Neural cell (in vitro differentiated cells): ENCODE results near the gene DACH1. TPM values are rescaled to one million over a fixed set of nuclear protein-coding genes. Genes with fewer than 3 reads are reported as not detected.

Experiments
- H2AFZ ChIP-seq: fragments of 200-600, 300-800 bp; sonication (generic), shearing (Covaris generic); 2 replicates; pipeline ENCODE4 v1.6.0; 2014; ENCODE audit warnings: low read depth, mild to moderate bottlenecking, antibody characterized with exemption, low read length, moderate library complexity
- H3F3A ChIP-seq: fragments of 200-600 bp; shearing (Covaris generic); 2 replicates; pipeline ENCODE4 v1.6.1; 2016; ENCODE audit warnings: mild to moderate bottlenecking, moderate library complexity, mixed read lengths, antibody characterized with exemption, low read length; ENCODE audit not compliant: insufficient read depth, poor library complexity, severe bottlenecking
- H3K27ac ChIP-seq: fragments of 200-600, 300-800 bp; sonication (generic), shearing (Covaris generic); 2 replicates; pipeline ENCODE4 v1.5.1; 2014; ENCODE audit warnings: mild to moderate bottlenecking, low read length, moderate library complexity
- H3K27me3 ChIP-seq: fragments of 300-800, 200-600 bp; sonication (generic), shearing (Covaris generic); 2 replicates; pipeline ENCODE4 v1.6.0; 2014; ENCODE audit warnings: mild to moderate bottlenecking, low read depth, low read length, moderate library complexity; ENCODE audit not compliant: insufficient read depth
- H3K36me3 ChIP-seq: fragments of 300-800, 200-600 bp; sonication (generic), shearing (Covaris generic); 2 replicates; pipeline ENCODE4 v1.5.1; 2014; ENCODE audit warnings: mild to moderate bottlenecking, antibody characterized with exemption, low read length, moderate library complexity; ENCODE audit not compliant: insufficient read depth
- H3K4me2 ChIP-seq: fragments of 300-800, 200-600 bp; sonication (generic), shearing (Covaris generic); 2 replicates; pipeline ENCODE4 v1.6.0; 2014; ENCODE audit warnings: mild to moderate bottlenecking, low read length
- H3K4me3 ChIP-seq: fragments of 300-800, 200-600 bp; sonication (generic), shearing (Covaris generic); 2 replicates; pipeline ENCODE4 v1.5.1; 2014; ENCODE audit warnings: mild to moderate bottlenecking, low read length, moderate library complexity
- H3K79me2 ChIP-seq: fragments of 200-600 bp; shearing (Covaris generic); replicated peaks from 2 replicates; pipeline ENCODE4 v1.6.0; 2014; ENCODE audit warnings: mild to moderate bottlenecking, low read length, moderate library complexity; ENCODE audit not compliant: insufficient read depth
- H3K9ac ChIP-seq: fragments of 300-800, 200-600 bp; sonication (generic), shearing (Covaris generic); 2 replicates; pipeline ENCODE4 v1.6.1; 2016; ENCODE audit warnings: mild to moderate bottlenecking, low read length, mixed read lengths
- H3K9me2 ChIP-seq: fragments of 200-600 bp; shearing (Covaris generic); 2 replicates; pipeline ENCODE4 v1.6.1; 2016; ENCODE audit warnings: mild to moderate bottlenecking, low read length, mixed read lengths; ENCODE audit not compliant: insufficient read depth
- H3K9me3 ChIP-seq: fragments of 200-600, 300-800 bp; sonication (generic), shearing (Covaris generic); 2 replicates; pipeline ENCODE4 v1.6.1; 2016; ENCODE audit warnings: mild to moderate bottlenecking, mixed run types, low read length, moderate library complexity, mixed read lengths
- H4K20me1 ChIP-seq: fragments of 200-600 bp; shearing (Covaris generic); 2 replicates; pipeline ENCODE4 v1.6.1; 2016; ENCODE audit warnings: mild to moderate bottlenecking, mixed run types; ENCODE audit not compliant: insufficient read depth
- CTCF ChIP-seq: fragments of 450-650 bp; IDR thresholded peaks from 2 replicates; pipeline ENCODE4 v1.5.1; 2014; ENCODE audit warnings: antibody characterized with exemption, mild to moderate bottlenecking, moderate library complexity; ENCODE audit not compliant: poor library complexity, severe bottlenecking
- EP300 ChIP-seq: fragments of 450-650 bp; conservative IDR thresholded peaks from 2 replicates; pipeline ENCODE4 v1.6.1; 2014; ENCODE audit warnings: antibody characterized with exemption, mild to moderate bottlenecking, moderate library complexity; ENCODE audit not compliant: poor library complexity, severe bottlenecking
- EZH2 ChIP-seq: fragments of 200-600, 300-800 bp; shearing (Covaris generic), sonication (generic); IDR thresholded peaks from 2 replicates; pipeline ENCODE4 v1.6.1; 2014; ENCODE audit warnings: antibody characterized with exemption, low read length, borderline replicate concordance, mild to moderate bottlenecking; ENCODE audit not compliant: insufficient read depth, poor library complexity, severe bottlenecking
- MXI1 ChIP-seq: fragments of 450-650 bp; conservative IDR thresholded peaks from 2 replicates; pipeline ENCODE4 v1.6.1; 2014; ENCODE audit warnings: antibody characterized with exemption, mild to moderate bottlenecking; ENCODE audit not compliant: poor library complexity, severe bottlenecking
- POLR2AphosphoS5 ChIP-seq: IDR thresholded peaks from 2 replicates; pipeline ENCODE4 v1.6.1; 2012
- RAD21 ChIP-seq: fragments of 450-650 bp; conservative IDR thresholded peaks from 2 replicates; pipeline ENCODE4 v1.6.1; 2014; ENCODE audit warnings: antibody characterized with exemption, mild to moderate bottlenecking, moderate library complexity
- REST ChIP-seq: IDR thresholded peaks from 2 replicates; pipeline ENCODE4 v1.6.1; 2012; ENCODE audit warnings: borderline replicate concordance
- SMC3 ChIP-seq: fragments of 450-650 bp; conservative IDR thresholded peaks from 2 replicates; pipeline ENCODE4 v1.6.1; 2014; ENCODE audit warnings: antibody characterized with exemption, mild to moderate bottlenecking, moderate library complexity; ENCODE audit not compliant: poor library complexity
- TAF1 ChIP-seq: IDR thresholded peaks from 2 replicates; pipeline ENCODE4 v1.6.1; 2012; ENCODE audit warnings: low read depth
- polyA plus RNA-seq: library from polyadenylated mRNA; depleted of rRNA; stranded (reverse); fragments of >200 nt; gene quantifications from 2 replicates; pipeline ENCODE4 v1.2.3, GENCODE V29; 2014

The DACH1 gene
- polyA plus RNA-seq, 1 donor from 2014 or later = 20.0 TPM

GRCh38 chr13:71801781-71802180 is 65.2 kb downstream of the DACH1 start:
- H2AFZ ChIP-seq = no peak overlapping the region

GRCh38 chr13:71801165-71801760 is 65.7 kb downstream of the DACH1 start:
- Histone ChIP-seq H3F3A (no peaks in the 10 kb centered on the region), H3K36me3 (no peaks in the 10 kb centered on the region)
- TF ChIP-seq TAF1 (no peak), POLR2AphosphoS5 (no peak), MXI1 (no peak), RAD21 (no peak), EP300 (no peak), REST (no peak), SMC3 (no peak), EZH2 (no peak)

More at GRCh38 chr13:71801781-71802180, 65.2 kb downstream of the DACH1 start:
- no peaks in the 10 kb centered on the region for H3K27me3 ChIP-seq
- no peaks in the 10 kb centered on the region for H3K36me3 ChIP-seq
- TF ChIP-seq POLR2AphosphoS5 = no peak
- no peak for TF ChIP-seq TAF1
- no peak for TF ChIP-seq SMC3
- TF ChIP-seq EZH2 = no peak
- TF ChIP-seq CTCF = no peak
- no peak for TF ChIP-seq EP300
- TF ChIP-seq RAD21 = no peak
- TF ChIP-seq MXI1 = no peak
- TF ChIP-seq REST = no peak
- H4K20me1 ChIP-seq = no peaks in the 10 kb centered on the region
- no peaks in the 10 kb centered on the region for H3K9me2 ChIP-seq
- no peak overlapping the region for H3K4me2 ChIP-seq
- H3K79me2 ChIP-seq = no peaks in the 10 kb centered on the region
- H3K9me3 ChIP-seq = no peaks in the 10 kb centered on the region
- no peak overlapping the region for H3K9ac ChIP-seq
- H3F3A ChIP-seq = no peaks in the 10 kb centered on the region
- no peak overlapping the region for H3K27ac ChIP-seq
- H3K4me3 ChIP-seq = no peak overlapping the region

More at GRCh38 chr13:71801165-71801760, 65.7 kb downstream of the DACH1 start:
- H3K4me2 ChIP-seq = no peak overlapping the region
- H3K9me3 ChIP-seq = no peaks in the 10 kb centered on the region
- H2AFZ ChIP-seq = no peak overlapping the region
- H3K9me2 ChIP-seq = no peaks in the 10 kb centered on the region
- no peak overlapping the region for H3K27ac ChIP-seq
- H3K9ac ChIP-seq = no peak overlapping the region
- H4K20me1 ChIP-seq = no peaks in the 10 kb centered on the region
- no peaks in the 10 kb centered on the region for H3K27me3 ChIP-seq
- H3K79me2 ChIP-seq = no peaks in the 10 kb centered on the region
- H3K4me3 ChIP-seq = no peak overlapping the region
